ENCODE measurements around the gene POMP.

POMP gene

DNA sequence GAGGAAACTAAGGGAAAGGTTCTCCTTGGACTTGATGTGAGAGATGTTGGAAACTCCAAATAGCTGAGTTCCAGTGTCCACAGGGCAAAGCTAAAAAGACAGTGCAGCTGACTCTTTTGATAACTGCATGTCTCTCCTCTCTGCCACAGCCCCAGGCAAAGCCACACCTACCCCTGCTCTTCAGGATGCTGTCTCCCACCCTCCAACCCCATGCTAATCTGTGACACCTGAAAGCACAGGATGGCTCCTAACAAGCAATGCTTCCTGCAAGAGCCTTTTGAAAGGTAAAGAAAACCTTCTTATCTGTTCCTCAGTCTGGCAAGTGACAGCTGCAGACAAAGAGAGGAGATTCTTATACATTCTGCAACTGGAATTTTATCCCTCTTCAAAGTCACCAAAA, 45.4 kb downstream of the POMP start:
- no peak for DNase-seq

- no peak for DNase-seq
Measured at GRCh38 chr13:28704919-28705318, 46.0 kb downstream of the POMP start.

DNA sequence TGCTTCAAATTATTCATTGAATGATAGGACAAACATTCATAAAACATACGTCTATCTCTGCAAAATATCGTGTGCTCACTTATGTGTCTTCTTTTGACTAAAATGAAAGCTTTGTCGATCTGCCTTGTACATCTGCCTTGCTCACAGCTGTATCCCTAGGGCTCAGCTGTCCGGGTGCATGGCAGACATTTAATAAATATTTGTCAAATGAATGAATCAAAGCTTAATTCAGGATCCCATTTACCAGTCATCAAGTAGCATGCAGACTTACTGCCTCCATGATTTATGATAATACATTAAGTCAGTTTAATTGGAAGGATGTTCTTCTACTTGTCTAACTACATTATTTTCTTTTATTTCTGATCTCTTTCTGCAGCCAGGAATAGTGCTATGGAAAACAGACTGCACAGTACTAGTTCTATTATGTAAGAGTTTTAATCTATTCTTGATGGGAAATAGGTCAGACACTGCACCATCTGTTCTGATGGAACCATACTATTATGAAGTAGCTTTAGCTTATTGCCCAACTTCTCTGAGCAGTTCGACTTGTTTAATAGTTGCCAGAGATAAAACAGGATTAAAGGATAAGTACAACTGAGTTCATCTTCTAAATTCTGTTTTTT, 46.6 kb downstream of the POMP start:
- DNase-seq = no peak

DNA sequence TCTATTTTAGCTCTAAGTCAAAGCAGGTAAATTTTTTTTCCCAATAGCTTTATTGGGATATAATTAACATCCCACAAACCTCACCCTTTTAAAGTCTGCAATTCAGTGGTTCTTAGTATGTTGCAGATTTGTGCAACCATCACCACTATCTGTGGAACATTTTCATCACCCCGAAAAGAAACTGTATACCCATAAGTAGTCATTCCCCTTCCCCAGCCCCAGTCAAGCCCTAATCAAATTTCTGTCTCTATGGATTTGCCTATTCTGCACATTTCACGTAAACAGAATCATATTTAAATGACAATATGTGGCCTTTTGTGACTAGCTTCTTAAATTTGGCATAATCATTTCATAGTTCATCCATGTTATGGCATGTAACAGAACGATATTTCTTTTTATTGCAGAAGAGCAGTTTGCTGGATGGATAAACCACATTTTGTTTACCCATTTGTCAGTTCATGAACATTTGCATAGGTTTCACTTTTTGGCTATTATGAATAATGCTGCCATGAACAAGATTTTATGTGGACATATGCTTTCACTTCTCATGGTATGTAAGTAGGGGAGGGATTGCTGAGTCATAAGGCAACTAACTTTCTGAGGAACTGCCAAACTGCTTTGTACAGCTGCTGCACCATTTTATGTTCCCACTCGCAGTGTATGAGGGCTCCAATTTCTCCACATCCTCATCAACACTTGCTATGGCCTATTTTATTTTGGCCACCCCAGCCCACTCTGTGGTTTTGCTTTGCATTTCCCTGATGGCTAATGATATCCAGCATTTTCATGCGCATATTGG, 48.9 kb downstream of the POMP start:
- DNase-seq = no peak

DNA sequence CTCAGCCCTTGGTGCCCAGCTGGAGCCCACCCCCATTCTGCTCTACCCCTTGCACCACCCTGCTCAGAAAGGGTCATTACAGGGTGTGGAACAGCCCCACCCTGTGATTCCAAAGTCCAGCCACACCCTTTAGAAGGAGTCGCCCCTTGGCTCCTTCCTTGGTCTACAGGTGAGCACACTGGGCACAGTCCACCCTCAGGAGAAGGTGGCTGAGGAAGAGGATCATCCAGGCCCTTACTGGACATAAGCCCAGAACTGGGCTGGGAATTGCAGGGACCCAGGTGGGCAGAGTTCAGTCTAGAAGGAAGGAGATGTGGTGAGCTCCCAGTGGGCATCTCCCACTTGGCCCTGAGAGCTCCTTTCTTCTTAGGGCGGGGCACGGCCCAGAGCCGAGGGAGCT, 51.2 kb downstream of the POMP start:
- DNase-seq = no peak

DNA sequence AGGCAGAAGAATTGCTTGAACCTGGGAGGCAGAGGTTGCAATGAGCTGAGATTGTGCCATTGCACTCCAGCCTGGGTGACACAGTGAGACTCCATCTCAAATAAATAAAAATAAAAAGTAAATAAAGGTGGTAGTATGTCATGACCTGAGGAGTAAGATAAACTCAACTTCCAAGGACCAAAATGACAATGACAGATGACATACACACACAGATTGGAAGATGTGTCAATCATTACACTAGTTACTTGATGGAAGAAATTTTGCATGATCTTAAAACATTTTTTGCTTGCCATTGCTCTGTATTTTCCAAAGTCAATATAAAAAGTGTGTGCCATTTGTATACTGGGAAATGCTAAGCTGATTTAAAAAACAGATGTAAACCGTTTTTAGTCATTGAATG, 55.7 kb downstream of the POMP start:
- no peak for DNase-seq

- DNase-seq = no peak
Measured at GRCh38 chr13:28716511-28716910, 57.6 kb downstream of the POMP start.

GRCh38 chr13:28717170-28717569, 58.2 kb downstream of the POMP start:
- DNase-seq = no peak

DNA sequence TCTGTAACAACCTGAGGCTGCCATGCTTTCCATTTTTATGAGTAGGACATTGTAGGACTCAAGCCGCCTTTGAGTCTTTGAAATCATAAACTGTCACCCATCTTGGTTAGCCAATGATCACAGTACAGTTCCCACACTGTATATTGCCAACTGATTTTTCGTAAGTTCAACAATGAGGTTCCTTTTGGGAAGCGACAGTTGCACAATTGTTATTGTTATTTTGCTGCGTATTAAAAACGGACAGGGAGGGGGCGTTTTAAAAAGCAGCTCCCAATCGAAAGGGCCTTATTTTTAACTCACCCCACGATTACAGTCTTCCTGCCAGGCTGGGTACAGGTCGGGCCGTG, 59.2 kb downstream of the POMP start:
- DNase-seq = no peak

DNA sequence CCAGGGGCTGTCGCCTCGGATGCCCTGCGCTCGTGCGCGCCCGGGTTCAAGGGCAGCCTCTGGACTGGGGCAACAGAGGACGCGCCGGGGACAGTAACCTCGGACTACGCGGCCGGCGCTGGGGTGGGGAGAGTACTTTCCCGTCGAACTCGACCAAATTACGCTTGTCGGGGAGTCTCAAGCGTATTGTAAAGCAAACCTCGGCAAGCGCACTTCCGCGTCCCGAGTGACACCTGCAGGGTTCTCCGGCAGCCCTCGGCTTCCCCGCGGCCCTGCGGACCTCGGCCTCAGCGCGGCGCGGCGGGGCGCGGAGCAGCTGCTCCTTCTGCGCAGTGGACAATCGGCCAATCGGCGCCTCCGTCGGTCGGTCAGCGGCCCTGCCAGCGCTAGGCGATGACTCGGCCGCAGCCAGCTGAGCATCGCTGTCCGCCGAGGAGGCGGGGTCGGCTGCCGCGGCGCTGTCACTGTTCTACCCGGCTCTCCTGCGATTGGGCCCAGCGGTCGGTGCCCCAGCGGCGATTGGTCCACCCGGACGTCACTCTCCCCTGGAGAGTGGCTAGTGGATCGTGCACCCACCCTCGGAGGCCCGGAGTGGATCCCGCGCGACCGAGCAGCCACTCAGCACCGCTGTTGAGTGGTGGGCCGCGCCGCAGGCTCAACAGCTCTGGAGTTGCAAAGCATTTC, 59.8 kb downstream of the POMP start, which contains the start of gene SLC46A3:
TSS of gene SLC46A3 (minus strand) at position 428 of the 684 bp plus-strand sequence. CDS start 972 bp downstream, outside the sequence.
- DNase-seq = peak; percentile 74

DNA sequence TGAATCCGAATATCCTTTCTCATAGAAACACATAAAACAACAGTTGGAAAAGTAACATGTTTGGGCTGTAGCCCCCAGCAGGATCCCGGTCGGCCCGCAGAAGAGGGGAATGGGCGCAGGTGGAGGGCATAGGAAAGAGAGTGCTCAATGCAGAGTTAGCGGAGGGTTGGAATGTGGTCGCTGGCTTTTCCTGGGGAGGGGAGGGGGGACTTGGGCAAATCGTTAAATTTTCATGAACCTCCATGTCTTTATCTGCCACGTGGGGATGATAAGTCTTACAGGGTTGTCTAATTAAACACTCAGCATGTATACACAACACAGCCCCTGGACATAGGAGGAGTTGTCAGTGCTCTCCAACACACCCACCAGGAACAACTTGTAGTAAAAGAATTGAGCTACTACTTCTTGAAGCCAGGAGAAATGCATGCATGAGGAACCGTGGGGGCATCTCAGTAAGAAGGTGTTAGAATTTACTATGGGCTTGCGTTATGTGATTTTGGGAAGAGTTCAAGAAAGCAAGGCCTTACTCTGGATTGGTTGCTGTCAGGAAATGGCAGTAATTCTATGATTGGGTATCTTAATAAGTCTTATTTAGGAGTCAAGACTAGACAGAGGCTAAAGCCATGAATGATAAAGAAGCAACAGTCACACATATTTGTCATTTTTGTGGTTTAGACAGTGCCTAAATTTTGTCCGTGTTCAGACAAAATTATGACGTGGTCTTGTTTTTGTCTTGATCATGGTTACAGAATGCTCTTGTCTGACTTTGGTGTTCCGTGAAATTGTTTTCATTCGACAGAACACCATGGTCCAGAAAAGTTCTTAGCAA, 60.5 kb downstream of the POMP start:
- no peak for DNase-seq

GRCh38 chr13:28723806-28724205, 64.9 kb downstream of the POMP start:
- no peak for DNase-seq

GRCh38 chr13:28725046-28725610, 66.2 kb downstream of the POMP start:
- DNase-seq = no peak

Data from NCI-H2227 treated with DMSO at 0.1 percent for 48 hours (cell line).